Hindlimb muscle (tissue), 1 donor: ENCODE data around the gene C10orf88. TPM values are rescaled to one million over a fixed set of nuclear protein-coding genes. Genes with fewer than 3 reads are reported as not detected.
"Not testable (repeated sequence)": the region's sequence is repeated elsewhere in the genome, so short reads cannot be mapped to it uniquely, and the experiment has no call there.

Experiments
- DNase-seq: peaks from one replicate; pipeline ENCODE4 v3.0.0-alpha.2; 2013
- polyA plus RNA-seq: library from polyadenylated mRNA; unstranded; fragments of 120-200 nt; gene quantifications from one replicate; pipeline ENCODE4 v1.2.1, GENCODE V29; 2013; ENCODE audit not compliant: insufficient read length

The C10orf88 gene
- polyA plus RNA-seq, 1 donor, result 14.1 TPM

GRCh38 chr10:122962405-122962804 is 8.4 kb upstream of the C10orf88 start:
- DNase-seq, result no peak

GRCh38 chr10:122957474-122957873 is 3.4 kb upstream of the C10orf88 start:
- DNase-seq, result no peak

- no peak for DNase-seq
Measured at GRCh38 chr10:122955892-122956291, 1.9 kb upstream of the C10orf88 start.

- no peak for DNase-seq
Measured at GRCh38 chr10:122954731-122955050, 664 bp upstream of the C10orf88 start.

GRCh38 chr10:122949296-122949695 is 4.7 kb downstream of the C10orf88 start:
- DNase-seq, result no peak

GRCh38 chr10:122939856-122940543 is 14.0 kb downstream of the C10orf88 start:
- no peak for DNase-seq

- DNase-seq, result no peak
Measured at GRCh38 chr10:122939133-122939855, 14.7 kb downstream of the C10orf88 start.

- no peak for DNase-seq
Measured at GRCh38 chr10:122931088-122931906, 22.7 kb downstream of the C10orf88 start.

- DNase-seq, result no peak
Measured at GRCh38 chr10:122930140-122930539, 23.9 kb downstream of the C10orf88 start.

- no peak for DNase-seq
Measured at GRCh38 chr10:122915700-122916099, 38.3 kb downstream of the C10orf88 start.

- peak; percentile 26 for DNase-seq
Measured at GRCh38 chr10:122911889-122912484, 42.0 kb downstream of the C10orf88 start.

- no peak for DNase-seq
Measured at GRCh38 chr10:122910310-122910709, 43.7 kb downstream of the C10orf88 start, which contains the start of gene FAM24A. Gene FAM24A (plus strand): TSS chr10:122910610. CDS start chr10:122911635, 1,025 bp downstream.

GRCh38 chr10:122903861-122904260 is 50.2 kb downstream of the C10orf88 start:
- DNase-seq, result not testable (repeated sequence)

GRCh38 chr10:122894261-122894944 is 59.6 kb downstream of the C10orf88 start:
- no peak for DNase-seq

GRCh38 chr10:122884166-122884565 is 69.9 kb downstream of the C10orf88 start:
- no peak for DNase-seq

GRCh38 chr10:122882766-122883165 is 71.3 kb downstream of the C10orf88 start:
- no peak for DNase-seq

Other genes starting within 250 kb of the C10orf88 start
- 1.0 TPM for gene CUZD1, start 108.4 kb downstream of the C10orf88 start, polyA plus RNA-seq
- 2.5 TPM for gene FAM24B, start 74.6 kb downstream of the C10orf88 start, polyA plus RNA-seq
- gene FAM24A, start 43.6 kb downstream of the C10orf88 start, polyA plus RNA-seq, result not detected
- 4.7 TPM for gene PSTK, start 26.2 kb upstream of the C10orf88 start, polyA plus RNA-seq
- gene IKZF5, start 54.6 kb upstream of the C10orf88 start, polyA plus RNA-seq, result 15.2 TPM
- gene ACADSB, start 54.8 kb upstream of the C10orf88 start, polyA plus RNA-seq, result 12.5 TPM
- gene HMX3, start 181.7 kb upstream of the C10orf88 start, polyA plus RNA-seq, result not detected
- not detected for gene HMX2, start 193.9 kb upstream of the C10orf88 start, polyA plus RNA-seq
- 54.5 TPM for gene BUB3, start 200.2 kb upstream of the C10orf88 start, polyA plus RNA-seq